GM21390 (cell line): Measurements from ENCODE around the gene MSH3.

ENCODE experiments used
- ATAC-seq: cut with Tn5 transposase; IDR thresholded peaks from one replicate; pipeline ENCODE4 v1.9.1; 2021; ENCODE audit not compliant: unreplicated experiment

MSH3 gene

GRCh38 chr5:80654391-80655230 is at the start of gene MSH3, which contains the start of gene DHFR:
TSS of gene MSH3 (plus strand) at chr5:80654652. CDS start at chr5:80654728, 76 bp downstream.
TSS of gene DHFR (minus strand) at chr5:80654983. CDS start at chr5:80654489, 494 bp downstream.
- peak; percentile 43 for ATAC-seq

GRCh38 chr5:80607343-80607742 is 47.1 kb upstream of the MSH3 start:
- no peak for ATAC-seq

GRCh38 chr5:80607832-80608231 is 46.6 kb upstream of the MSH3 start:
- peak; percentile 96 for ATAC-seq

GRCh38 chr5:80608731-80609130 is 45.7 kb upstream of the MSH3 start:
- ATAC-seq: no peak

- ATAC-seq: no peak
Observed at GRCh38 chr5:80609692-80610091, 44.8 kb upstream of the MSH3 start.

- no peak for ATAC-seq
Observed at GRCh38 chr5:80615266-80615914, 39.1 kb upstream of the MSH3 start.

- no peak for ATAC-seq
Observed at GRCh38 chr5:80618438-80618837, 36.0 kb upstream of the MSH3 start.

- ATAC-seq: no peak
Observed at GRCh38 chr5:80619086-80619485, 35.4 kb upstream of the MSH3 start.

- no peak for ATAC-seq
Observed at GRCh38 chr5:80620211-80620610, 34.2 kb upstream of the MSH3 start.

- no peak for ATAC-seq
Observed at GRCh38 chr5:80622756-80623155, 31.7 kb upstream of the MSH3 start.

- ATAC-seq: no peak
Observed at GRCh38 chr5:80623999-80624398, 30.5 kb upstream of the MSH3 start.

- ATAC-seq: no peak
Observed at GRCh38 chr5:80625230-80625629, 29.2 kb upstream of the MSH3 start.

GRCh38 chr5:80629281-80629680 is 25.2 kb upstream of the MSH3 start:
- no peak for ATAC-seq

- no peak for ATAC-seq
Observed at GRCh38 chr5:80631278-80632259, 22.9 kb upstream of the MSH3 start.

GRCh38 chr5:80632700-80633099 is 21.8 kb upstream of the MSH3 start:
- no peak for ATAC-seq

GRCh38 chr5:80634193-80634592 is 20.3 kb upstream of the MSH3 start:
- ATAC-seq: no peak

- ATAC-seq: no peak
Observed at GRCh38 chr5:80641353-80641752, 13.1 kb upstream of the MSH3 start.

GRCh38 chr5:80644900-80645299 is 9.6 kb upstream of the MSH3 start:
- ATAC-seq: no peak

- ATAC-seq: no peak
Observed at GRCh38 chr5:80646926-80647325, 7.5 kb upstream of the MSH3 start.

GRCh38 chr5:80653502-80653901 is 950 bp upstream of the MSH3 start:
- ATAC-seq: no peak

- ATAC-seq: no peak
Observed at GRCh38 chr5:80654054-80654390, 430 bp upstream of the MSH3 start.
